ENCODE results near the gene NR1D1. TPM values are rescaled to one million over a fixed set of nuclear protein-coding genes. Genes with fewer than 3 reads are reported as not detected.

The NR1D1 gene
- total RNA-seq, 1 donor = 1.6 TPM

- no peak for DNase-seq (ENCODE audit: low read depth in 2 of 3, low spot score in 2 of 3)
These were observed 20.8 kb downstream of the NR1D1 start for GRCh38 chr17:40079545-40079944.

- DNase-seq (ENCODE audit: low read depth in 2 of 3, low spot score in 2 of 3) = no peak
These were observed 23.8 kb downstream of the NR1D1 start for GRCh38 chr17:40076591-40076990.

- no peak for DNase-seq (ENCODE audit: low read depth in 2 of 3, low spot score in 2 of 3)
These were observed 24.4 kb downstream of the NR1D1 start for GRCh38 chr17:40075942-40076498.

GRCh38 chr17:40075201-40075941 lies 25.0 kb downstream of the NR1D1 start:
- DNase-seq (ENCODE audit: low read depth in 2 of 3, low spot score in 2 of 3) = peak in 2 of 3 donors; percentile 70 to 79

- DNase-seq (ENCODE audit: low read depth in 2 of 3, low spot score in 2 of 3) = no peak
These were observed 25.6 kb downstream of the NR1D1 start for GRCh38 chr17:40074871-40075200.

GRCh38 chr17:40074175-40074512 lies 26.2 kb downstream of the NR1D1 start:
- no peak for DNase-seq (ENCODE audit: low read depth in 2 of 3, low spot score in 2 of 3)

GRCh38 chr17:40073454-40074174 lies 26.8 kb downstream of the NR1D1 start:
- no peak for DNase-seq (ENCODE audit: low read depth in 2 of 3, low spot score in 2 of 3)

GRCh38 chr17:40072735-40073346 lies 27.5 kb downstream of the NR1D1 start:
- no peak for DNase-seq (ENCODE audit: low read depth in 2 of 3, low spot score in 2 of 3)

GRCh38 chr17:40072040-40072734 lies 28.2 kb downstream of the NR1D1 start:
- peak in 1 of 3 donors; percentile 55 for DNase-seq (ENCODE audit: low read depth in 2 of 3, low spot score in 2 of 3)

GRCh38 chr17:40071313-40072039 lies 28.9 kb downstream of the NR1D1 start:
- no peak for DNase-seq (ENCODE audit: low read depth in 2 of 3, low spot score in 2 of 3)

GRCh38 chr17:40070709-40071312 lies 29.6 kb downstream of the NR1D1 start:
- DNase-seq (ENCODE audit: low read depth in 2 of 3, low spot score in 2 of 3) = no peak

GRCh38 chr17:40069751-40070708 lies 30.4 kb downstream of the NR1D1 start:
- DNase-seq (ENCODE audit: low read depth in 2 of 3, low spot score in 2 of 3) = peak in 1 of 3 donors; percentile 42

GRCh38 chr17:40068917-40069750 lies 31.3 kb downstream of the NR1D1 start:
- DNase-seq (ENCODE audit: low read depth in 2 of 3, low spot score in 2 of 3) = peak in 2 of 3 donors; percentile 74 to 76

- DNase-seq (ENCODE audit: low read depth in 2 of 3, low spot score in 2 of 3) = no peak
These were observed 31.8 kb downstream of the NR1D1 start for GRCh38 chr17:40068584-40068916.

GRCh38 chr17:40068129-40068581 lies 32.2 kb downstream of the NR1D1 start:
- DNase-seq (ENCODE audit: low read depth in 2 of 3, low spot score in 2 of 3) = no peak

GRCh38 chr17:40067710-40068109 lies 32.7 kb downstream of the NR1D1 start:
- DNase-seq (ENCODE audit: low read depth in 2 of 3, low spot score in 2 of 3) = no peak

GRCh38 chr17:40065769-40066510 lies 34.4 kb downstream of the NR1D1 start:
- no peak for DNase-seq (ENCODE audit: low read depth in 2 of 3, low spot score in 2 of 3)
